Measurements from ENCODE around the gene ANP32A.

The ANP32A gene

GRCh38 chr15:68819495-68820294 lies 1.0 kb downstream of the ANP32A start:
- peak; percentile 5 for ATAC-seq

GRCh38 chr15:68818769-68819494 lies 1.8 kb downstream of the ANP32A start:
- no peak for ATAC-seq
- peak; percentile 62 for DNase-seq

More at GRCh38 chr15:68819495-68820294, 1.0 kb downstream of the ANP32A start:
- DNase-seq, result peak; percentile 53

- ATAC-seq (peak; percentile 15), DNase-seq (peak; percentile 73)
Measured at GRCh38 chr15:68818066-68818768, 2.5 kb downstream of the ANP32A start.

- peak; percentile 78 for DNase-seq
Measured at GRCh38 chr15:68817304-68818065, 3.2 kb downstream of the ANP32A start.

GRCh38 chr15:68816795-68817303 lies 3.8 kb downstream of the ANP32A start:
- DNase-seq, result no peak

More at GRCh38 chr15:68817304-68818065, 3.2 kb downstream of the ANP32A start:
- peak; percentile 34 for ATAC-seq

GRCh38 chr15:68816158-68816557 lies 4.5 kb downstream of the ANP32A start:
- no peak for ATAC-seq
- no peak for DNase-seq

More at GRCh38 chr15:68816795-68817303, 3.8 kb downstream of the ANP32A start:
- ATAC-seq, result no peak

- ATAC-seq, result no peak
- no peak for DNase-seq
Measured at GRCh38 chr15:68815598-68815997, 5.1 kb downstream of the ANP32A start.

GRCh38 chr15:68814596-68814995 lies 6.1 kb downstream of the ANP32A start:
- ATAC-seq (no peak), DNase-seq (no peak)

- DNase-seq, result no peak
- no peak for ATAC-seq
Measured at GRCh38 chr15:68812597-68813431, 7.9 kb downstream of the ANP32A start.

- no peak for ATAC-seq
- no peak for DNase-seq
Measured at GRCh38 chr15:68812069-68812468, 8.6 kb downstream of the ANP32A start.

GRCh38 chr15:68809517-68809916 lies 11.2 kb downstream of the ANP32A start:
- no peak for DNase-seq
- no peak for ATAC-seq

GRCh38 chr15:68808770-68809169 lies 11.9 kb downstream of the ANP32A start:
- ATAC-seq (peak; percentile 24), DNase-seq (no peak)

GRCh38 chr15:68808091-68808490 lies 12.6 kb downstream of the ANP32A start:
- ATAC-seq (no peak), DNase-seq (no peak)

GRCh38 chr15:68807249-68807648 lies 13.4 kb downstream of the ANP32A start:
- DNase-seq (no peak), ATAC-seq (no peak)

GRCh38 chr15:68806220-68807060 lies 14.3 kb downstream of the ANP32A start:
- no peak for ATAC-seq

GRCh38 chr15:68802373-68802772 lies 18.3 kb downstream of the ANP32A start:
- ATAC-seq (no peak), DNase-seq (no peak)

More at GRCh38 chr15:68806220-68807060, 14.3 kb downstream of the ANP32A start:
- DNase-seq, result no peak

- ATAC-seq, result no peak
- DNase-seq, result no peak
Measured at GRCh38 chr15:68801572-68802148, 19.0 kb downstream of the ANP32A start.

GRCh38 chr15:68800875-68801274 lies 19.8 kb downstream of the ANP32A start:
- ATAC-seq, result no peak
- DNase-seq, result no peak

GRCh38 chr15:68798346-68799094 lies 22.2 kb downstream of the ANP32A start:
- ATAC-seq (no peak), DNase-seq (no peak)
